ENCODE measurements around the gene SOBP. TPM values are rescaled to one million over a fixed set of nuclear protein-coding genes. Genes with fewer than 3 reads are reported as not detected.

Gene SOBP
- total and polyA plus RNA-seq, 2 donors (not counting 1 experiment from before 2014, with no cell fraction given): 0.82 to 1.5 TPM

DNA sequence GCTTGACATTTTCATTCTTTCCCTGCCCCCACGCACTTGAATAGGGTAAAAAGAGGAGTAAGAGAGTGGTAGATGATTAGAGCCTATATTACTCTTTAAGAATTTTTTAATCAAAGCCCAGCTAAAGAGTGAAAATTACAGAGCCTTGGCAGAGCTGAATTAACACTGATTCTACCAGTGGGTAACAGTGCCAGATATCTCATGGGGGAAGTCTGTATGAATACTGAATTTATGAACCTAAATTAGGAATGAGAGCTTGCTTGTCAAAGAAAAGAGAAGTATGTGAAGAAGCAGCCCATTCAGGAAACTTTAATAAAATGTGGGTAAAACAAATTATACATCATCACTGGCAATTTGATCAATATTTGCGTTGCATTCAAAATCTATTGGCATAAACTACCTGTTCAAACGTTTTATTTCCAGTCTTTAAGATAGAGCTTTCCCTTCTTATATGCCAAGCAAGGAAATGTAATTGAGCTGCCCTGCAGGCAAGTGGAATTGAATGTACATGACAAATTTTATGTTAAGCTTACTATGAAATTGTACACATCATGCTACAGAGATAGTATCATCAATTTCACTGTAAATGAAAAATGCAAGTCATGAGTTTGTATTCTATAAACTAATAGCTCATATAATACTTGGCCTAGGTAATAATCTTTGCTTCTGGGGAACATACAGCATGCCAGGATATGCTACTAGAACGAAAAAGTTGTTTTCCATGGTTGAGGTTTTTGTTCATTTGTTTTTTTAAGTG lies 14.5 kb downstream of the SOBP start:
- H3K4me3 ChIP-seq (ENCODE audit: control extremely low read depth in 1 of 5, extremely low read depth in 1 of 5, insufficient read depth in 1 of 5, low read depth in 2 of 5, low read length in 4 of 5): no peak overlapping the region
- Mint-ChIP-seq H3K4me3 (no peak overlapping the region), H3K27ac (no peak overlapping the region), H3K4me1 (no peaks in the 10 kb centered on the region), H3K9me3 (ENCODE audit: insufficient read depth) (no peaks in the 10 kb centered on the region), H3K27me3 (peaks cover 17% of the 10 kb centered on the region)
- no peak overlapping the region for H3K27ac ChIP-seq (ENCODE audit: low read length in 2 of 2)
- intact Hi-C loops (cut with micrococcal nuclease): no loop called here
- no peaks in the 10 kb centered on the region for H3K79me2 ChIP-seq (ENCODE audit: control insufficient read depth, insufficient read depth, low read length)
- no peaks in the 10 kb centered on the region for H4K20me1 ChIP-seq (ENCODE audit: control insufficient read depth, insufficient read depth, low read length, poor library complexity, severe bottlenecking)
- CTCF ChIA-PET: interaction anchor here (0.7 kb wide), 1 partner anchor 740 kb away, joined by 3 read pairs; no protein-coding TSS in a partner anchor
- no peak for DNase-seq
- TF ChIP-seq EZH2 (IDR thresholded peaks at IDR 0.05; ENCODE audit: borderline replicate concordance, insufficient read depth, low read depth, low read length, poor library complexity, severe bottlenecking): no peak
- TF ChIP-seq, protein P1, sequence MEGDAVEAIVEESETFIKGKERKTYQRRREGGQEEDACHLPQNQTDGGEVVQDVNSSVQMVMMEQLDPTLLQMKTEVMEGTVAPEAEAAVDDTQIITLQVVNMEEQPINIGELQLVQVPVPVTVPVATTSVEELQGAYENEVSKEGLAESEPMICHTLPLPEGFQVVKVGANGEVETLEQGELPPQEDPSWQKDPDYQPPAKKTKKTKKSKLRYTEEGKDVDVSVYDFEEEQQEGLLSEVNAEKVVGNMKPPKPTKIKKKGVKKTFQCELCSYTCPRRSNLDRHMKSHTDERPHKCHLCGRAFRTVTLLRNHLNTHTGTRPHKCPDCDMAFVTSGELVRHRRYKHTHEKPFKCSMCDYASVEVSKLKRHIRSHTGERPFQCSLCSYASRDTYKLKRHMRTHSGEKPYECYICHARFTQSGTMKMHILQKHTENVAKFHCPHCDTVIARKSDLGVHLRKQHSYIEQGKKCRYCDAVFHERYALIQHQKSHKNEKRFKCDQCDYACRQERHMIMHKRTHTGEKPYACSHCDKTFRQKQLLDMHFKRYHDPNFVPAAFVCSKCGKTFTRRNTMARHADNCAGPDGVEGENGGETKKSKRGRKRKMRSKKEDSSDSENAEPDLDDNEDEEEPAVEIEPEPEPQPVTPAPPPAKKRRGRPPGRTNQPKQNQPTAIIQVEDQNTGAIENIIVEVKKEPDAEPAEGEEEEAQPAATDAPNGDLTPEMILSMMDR (IDR thresholded peaks at IDR 0.05): no peak
- peaks cover 0 to 5% (median 1%) of the 10 kb centered on the region in 4 experiments for H3K27me3 ChIP-seq (replicated peaks in 1 of 4; ENCODE audit: control extremely low read depth in 1 of 4, control insufficient read depth in 3 of 4, insufficient read depth in 4 of 4, low read length in 3 of 4)
- 83% methylated on average over 2 of the region's 4 CpGs for WGBS (ENCODE audit: insufficient coverage)
- no peak overlapping the region for H3K4me2 ChIP-seq (replicated peaks; ENCODE audit: low read depth, low read length, poor library complexity, severe bottlenecking)
- ATAC-seq (ENCODE audit: low read depth): no peak
- H3K36me3 ChIP-seq (replicated peaks in 1 of 2; ENCODE audit: control extremely low read depth in 1 of 2, control insufficient read depth in 1 of 2, extremely low read depth in 1 of 2, insufficient read depth in 2 of 2, low read length in 1 of 2): no peaks in the 10 kb centered on the region
- POLR2A ChIA-PET: no interaction called here
- no peaks in the 10 kb centered on the region for H3K4me1 ChIP-seq (ENCODE audit: control insufficient read depth in 2 of 2, insufficient read depth in 2 of 2, low read length in 2 of 2)
- no peak overlapping the region for H3K9ac ChIP-seq (ENCODE audit: low read length)
- no peak overlapping the region for H2AFZ ChIP-seq (ENCODE audit: insufficient read depth, low read depth, low read length, poor library complexity, severe bottlenecking)
- H3K9me3 ChIP-seq (ENCODE audit: control extremely low read depth in 1 of 3, control insufficient read depth in 2 of 3, insufficient read depth in 1 of 3, low read length in 2 of 3): no peaks in the 10 kb centered on the region

DNA sequence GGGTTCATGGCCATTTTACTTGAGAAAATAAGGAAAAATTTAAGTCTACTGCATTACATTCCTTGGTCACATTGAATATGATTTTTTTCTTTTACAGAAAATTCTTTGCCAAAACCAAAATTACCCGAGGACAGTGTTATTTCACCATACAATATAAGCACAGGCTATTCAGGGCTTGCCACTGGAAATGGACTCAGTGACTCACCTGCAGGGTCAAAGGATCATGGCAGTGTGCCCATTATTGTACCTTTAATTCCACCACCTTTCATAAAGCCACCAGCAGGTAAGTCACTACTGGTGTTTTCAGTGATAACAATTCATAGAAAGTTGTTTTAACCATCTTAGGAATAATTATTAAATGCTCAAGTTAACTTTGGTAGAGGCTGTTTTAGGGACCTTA lies 16.2 kb downstream of the SOBP start:
- Histone ChIP-seq H4K20me1 (ENCODE audit: control insufficient read depth, insufficient read depth, low read length, poor library complexity, severe bottlenecking) (no peaks in the 10 kb centered on the region), H3K79me2 (ENCODE audit: control insufficient read depth, insufficient read depth, low read length) (no peaks in the 10 kb centered on the region), H3K4me1 (ENCODE audit: control insufficient read depth in 2 of 2, insufficient read depth in 2 of 2, low read length in 2 of 2) (no peaks in the 10 kb centered on the region), H3K4me2 (replicated peaks; ENCODE audit: low read depth, low read length, poor library complexity, severe bottlenecking) (no peak overlapping the region), H2AFZ (ENCODE audit: insufficient read depth, low read depth, low read length, poor library complexity, severe bottlenecking) (no peak overlapping the region), H3K36me3 (replicated peaks in 1 of 2; ENCODE audit: control extremely low read depth in 1 of 2, control insufficient read depth in 1 of 2, extremely low read depth in 1 of 2, insufficient read depth in 2 of 2, low read length in 1 of 2) (no peaks in the 10 kb centered on the region), H3K9me3 (ENCODE audit: control extremely low read depth in 1 of 3, control insufficient read depth in 2 of 3, insufficient read depth in 1 of 3, low read length in 2 of 3) (no peaks in the 10 kb centered on the region), H3K27me3 (replicated peaks in 1 of 4; ENCODE audit: control extremely low read depth in 1 of 4, control insufficient read depth in 3 of 4, insufficient read depth in 4 of 4, low read length in 3 of 4) (peaks cover 0 to 2% (median 0%) of the 10 kb centered on the region in 4 experiments), H3K4me3 (ENCODE audit: control extremely low read depth in 1 of 5, extremely low read depth in 1 of 5, insufficient read depth in 1 of 5, low read depth in 2 of 5, low read length in 4 of 5) (no peak overlapping the region), H3K27ac (ENCODE audit: low read length in 2 of 2) (no peak overlapping the region), H3K9ac (ENCODE audit: low read length) (no peak overlapping the region)
- Mint-ChIP-seq H3K9me3 (ENCODE audit: insufficient read depth) (no peaks in the 10 kb centered on the region), H3K4me3 (no peak overlapping the region), H3K27ac (no peak overlapping the region), H3K27me3 (peaks cover 17% of the 10 kb centered on the region), H3K4me1 (no peaks in the 10 kb centered on the region)
- intact Hi-C loops (cut with micrococcal nuclease): no loop called here
- POLR2A ChIA-PET: no interaction called here
- no peak for DNase-seq
- TF ChIP-seq, protein P1 (IDR thresholded peaks at IDR 0.05): no peak
- no peak for TF ChIP-seq EZH2 (IDR thresholded peaks at IDR 0.05; ENCODE audit: borderline replicate concordance, insufficient read depth, low read depth, low read length, poor library complexity, severe bottlenecking)
- ATAC-seq (ENCODE audit: low read depth): no peak
- CTCF ChIA-PET: no interaction called here
- 100% methylated on average over 1 of the region's 1 CpG for WGBS (ENCODE audit: insufficient coverage)
